Right atrium auricular region (tissue), 2 donors: Measurements from ENCODE around the gene SLC35B2. TPM values are rescaled to one million over a fixed set of nuclear protein-coding genes. Genes with fewer than 3 reads are reported as not detected.

Experiments used
- DNase-seq: peaks from one replicate; pipeline ENCODE4 v3.0.0-alpha.2; 2019; ENCODE audit warnings: low spot score
- H3K27ac ChIP-seq, 2 donors: fragments of 200-600 bp; sonication (generic); 1 replicate in 1 of 2; 2 replicates in 1 of 2; pipeline ENCODE4 v1.5.1; 2016 to 2019
- H3K27me3 ChIP-seq, 2 donors: fragments of 200-600 bp; sonication (generic); one replicate each; pipeline versions ENCODE4 v1.5.1 to v1.6.0; 2017 to 2019
- H3K36me3 ChIP-seq: fragments of 200-600 bp; sonication (generic); one replicate; pipeline ENCODE4 v1.5.1; 2016
- H3K4me1 ChIP-seq, 2 donors: fragments of 200-600 bp; sonication (generic); one replicate each; pipeline versions ENCODE4 v1.5.1 to v1.6.0; 2017 to 2019
- H3K4me3 ChIP-seq, 2 donors: fragments of 200-600 bp; sonication (generic); 1 replicate in 1 of 2; 2 replicates in 1 of 2; pipeline ENCODE4 v1.5.1; 2017 to 2019; ENCODE audit warnings: mild to moderate bottlenecking in 1 of 2, moderate library complexity in 1 of 2
- H3K9me3 ChIP-seq, 2 donors: fragments of 200-600 bp; sonication (generic); one replicate each; pipeline ENCODE4 v1.5.1; 2019
- total RNA-seq, 2 donors: library from RNA; depleted of rRNA; stranded (reverse); fragments of >200 nt; gene quantifications; one replicate each; pipeline ENCODE4 v1.1.0, GENCODE V29; 2016
- TF ChIP-seq, protein P1 (sequence below), 2 donors: fragments of 200-600 bp; sonication (generic); IDR thresholded peaks; one replicate each; pipeline ENCODE4 v1.5.1; 2019; ENCODE audit warnings: antibody characterized with exemption in 2 of 2

The SLC35B2 gene
- total RNA-seq, 2 donors from 2014 or later = 23.0 to 23.7 TPM

DNA sequence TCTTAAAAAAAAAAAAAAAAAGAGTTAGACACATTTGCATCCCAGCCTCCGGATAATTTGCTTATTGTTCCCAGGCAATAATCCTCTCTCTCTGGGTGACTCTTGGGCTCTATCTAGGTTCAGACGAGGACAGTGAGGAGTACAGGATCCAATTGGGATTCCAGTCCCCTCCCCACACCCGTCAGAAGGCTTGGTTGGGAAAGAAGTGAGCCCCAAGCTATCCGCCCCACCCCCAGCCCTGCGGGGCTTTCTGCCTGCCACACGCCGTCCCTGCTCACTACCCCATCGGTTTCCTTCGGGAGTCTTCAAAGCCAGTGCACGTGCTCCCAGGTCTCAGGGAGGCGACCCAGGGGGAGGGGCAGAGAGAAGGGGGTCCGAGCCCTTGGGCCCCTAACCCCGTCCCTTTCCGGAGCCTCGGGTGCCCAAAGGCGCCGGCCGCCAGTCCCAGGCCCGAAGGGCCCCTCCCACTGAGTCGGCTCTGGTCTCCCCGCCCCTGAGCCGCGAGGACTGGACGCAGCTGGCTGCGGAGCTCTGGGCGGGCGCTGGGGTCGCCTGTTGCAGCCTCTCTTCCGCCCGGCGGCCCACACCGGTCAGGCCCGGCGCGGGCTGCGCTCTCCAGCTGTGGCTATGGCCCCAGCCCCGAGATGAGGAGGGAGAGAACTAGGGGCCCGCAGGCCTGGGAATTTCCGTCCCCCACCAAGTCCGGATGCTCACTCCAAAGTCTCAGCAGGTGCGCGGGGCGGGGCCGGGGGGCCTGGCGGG is 38.1 kb downstream of the SLC35B2 start:
- TF ChIP-seq, protein P1, sequence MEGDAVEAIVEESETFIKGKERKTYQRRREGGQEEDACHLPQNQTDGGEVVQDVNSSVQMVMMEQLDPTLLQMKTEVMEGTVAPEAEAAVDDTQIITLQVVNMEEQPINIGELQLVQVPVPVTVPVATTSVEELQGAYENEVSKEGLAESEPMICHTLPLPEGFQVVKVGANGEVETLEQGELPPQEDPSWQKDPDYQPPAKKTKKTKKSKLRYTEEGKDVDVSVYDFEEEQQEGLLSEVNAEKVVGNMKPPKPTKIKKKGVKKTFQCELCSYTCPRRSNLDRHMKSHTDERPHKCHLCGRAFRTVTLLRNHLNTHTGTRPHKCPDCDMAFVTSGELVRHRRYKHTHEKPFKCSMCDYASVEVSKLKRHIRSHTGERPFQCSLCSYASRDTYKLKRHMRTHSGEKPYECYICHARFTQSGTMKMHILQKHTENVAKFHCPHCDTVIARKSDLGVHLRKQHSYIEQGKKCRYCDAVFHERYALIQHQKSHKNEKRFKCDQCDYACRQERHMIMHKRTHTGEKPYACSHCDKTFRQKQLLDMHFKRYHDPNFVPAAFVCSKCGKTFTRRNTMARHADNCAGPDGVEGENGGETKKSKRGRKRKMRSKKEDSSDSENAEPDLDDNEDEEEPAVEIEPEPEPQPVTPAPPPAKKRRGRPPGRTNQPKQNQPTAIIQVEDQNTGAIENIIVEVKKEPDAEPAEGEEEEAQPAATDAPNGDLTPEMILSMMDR (IDR thresholded peaks at IDR 0.05) = peak in 1 of 2 donors; percentile 15
- H3K4me3 ChIP-seq = peak overlapping the region; percentile 52 to 66
- H3K36me3 ChIP-seq = no peaks in the 10 kb centered on the region
- peak overlapping the region; percentile 98 for H3K27ac ChIP-seq
- H3K9me3 ChIP-seq = no peaks in the 10 kb centered on the region
- H3K27me3 ChIP-seq = no peaks in the 10 kb centered on the region
- peaks cover 0 to 68% of the 10 kb centered on the region in 2 donors for H3K4me1 ChIP-seq
- DNase-seq = peak; percentile 86

DNA sequence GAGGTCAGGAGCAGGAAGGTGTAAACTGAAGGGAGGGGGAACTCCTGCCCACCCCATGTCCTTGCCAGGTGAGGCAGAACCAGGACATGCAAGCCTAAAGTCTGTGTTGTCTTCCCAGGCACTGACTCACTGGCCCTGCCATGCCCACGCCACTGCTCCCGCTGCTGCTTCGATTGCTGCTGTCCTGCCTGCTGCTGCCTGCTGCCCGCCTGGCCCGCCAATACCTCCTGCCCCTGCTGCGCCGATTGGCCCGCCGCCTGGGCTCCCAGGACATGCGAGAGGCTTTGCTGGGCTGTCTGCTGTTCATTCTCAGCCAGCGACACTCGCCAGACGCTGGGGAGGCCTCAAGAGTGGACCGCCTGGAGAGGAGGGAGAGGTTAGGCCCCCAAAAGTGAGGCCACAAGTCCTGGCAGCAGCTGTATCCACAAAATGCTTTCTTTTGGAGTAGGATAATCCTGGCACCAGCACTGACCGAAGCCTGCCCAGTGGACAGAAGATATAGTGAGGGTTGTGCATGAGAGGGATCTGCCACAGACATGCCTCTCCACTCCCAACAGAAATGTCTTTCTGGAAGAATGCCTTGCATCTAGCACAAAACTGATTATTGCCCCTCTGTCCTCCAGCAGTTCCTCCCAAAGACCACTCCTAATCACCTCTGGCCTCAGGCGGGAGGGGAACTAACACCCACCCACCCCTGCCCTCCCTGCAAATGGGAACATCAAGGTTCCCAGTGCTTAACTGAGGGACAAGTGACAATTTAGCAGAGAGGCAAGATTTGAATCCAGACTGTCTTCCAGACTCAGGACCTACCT is 39.8 kb downstream of the SLC35B2 start:
- TF ChIP-seq, protein P1 (IDR thresholded peaks at IDR 0.05) = no peak
- Histone ChIP-seq H3K4me3 (no peak overlapping the region), H3K27me3 (no peaks in the 10 kb centered on the region), H3K27ac (peak overlapping the region; percentile 98), H3K9me3 (no peaks in the 10 kb centered on the region), H3K36me3 (no peaks in the 10 kb centered on the region), H3K4me1 (peaks cover 0 to 56% of the 10 kb centered on the region in 2 donors)
- no peak for DNase-seq

DNA sequence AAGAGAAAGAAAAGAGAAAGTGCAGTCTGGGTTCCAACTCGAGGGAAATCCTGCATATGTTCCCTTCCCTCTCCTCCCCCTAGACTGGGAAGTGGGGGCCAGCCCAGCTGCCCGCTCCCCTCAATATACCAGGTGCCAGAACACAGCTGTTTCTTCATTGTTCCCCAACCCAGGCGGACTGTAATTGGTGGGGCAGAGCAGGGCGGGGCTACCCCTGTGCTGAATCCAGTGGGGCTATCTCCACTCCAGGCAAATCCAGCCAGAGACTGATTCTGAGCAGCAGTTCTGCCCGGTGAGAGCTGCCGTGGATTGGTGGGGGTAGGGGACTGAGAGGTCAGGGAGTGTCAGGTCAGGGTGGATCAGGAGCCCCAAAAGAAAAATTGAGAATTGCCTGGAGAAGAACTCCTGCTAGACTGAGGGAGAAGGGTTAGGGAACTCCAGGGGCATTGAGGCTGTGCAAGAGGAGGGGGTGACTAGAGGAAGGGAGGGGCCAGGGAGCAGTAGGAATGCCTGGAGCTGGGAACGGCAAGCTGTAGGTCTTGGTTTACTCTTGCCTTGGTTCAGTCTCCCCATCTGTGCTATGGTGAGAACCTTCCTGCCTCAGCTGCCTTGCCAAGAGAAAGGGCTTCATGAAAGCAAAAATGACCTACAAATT is 40.5 kb downstream of the SLC35B2 start, which contains the start of gene MYMX:
MYMX (plus strand) TSS at position 250 of the 655 bp plus-strand sequence. CDS start 546 bp downstream, outside the sequence.
- H3K27ac ChIP-seq = peak within 1 kb of the TSS; percentile 98
- TF ChIP-seq, protein P1 (IDR thresholded peaks at IDR 0.05) = no peak
- H3K27me3 ChIP-seq = no peaks in the 10 kb centered on the region
- no peaks in the 10 kb centered on the region for H3K36me3 ChIP-seq
- H3K4me3 ChIP-seq = no peak within 1 kb of the TSS
- DNase-seq = no peak
- peaks cover 0 to 49% of the 10 kb centered on the region in 2 donors for H3K4me1 ChIP-seq
- no peaks in the 10 kb centered on the region for H3K9me3 ChIP-seq

DNA sequence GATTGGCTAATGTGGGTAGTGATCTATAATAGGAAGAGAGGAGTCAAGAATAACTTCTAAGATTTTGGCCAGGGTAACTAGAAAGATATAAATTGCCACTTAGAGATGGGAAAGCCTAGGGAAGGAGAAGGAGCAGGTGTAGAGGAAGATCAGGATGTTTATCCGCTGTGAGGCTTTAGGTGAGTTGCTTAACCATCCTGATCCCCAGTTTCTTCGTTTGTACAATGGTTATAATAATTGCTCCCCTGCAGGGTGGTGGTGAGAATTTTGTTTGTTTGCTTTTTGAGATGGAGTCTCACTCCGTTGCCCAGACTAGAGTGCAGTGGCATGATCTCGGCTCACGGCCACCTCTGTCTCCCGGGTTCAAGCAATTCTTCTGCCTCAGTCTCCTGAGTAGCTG is 43.0 kb downstream of the SLC35B2 start:
- no peak for DNase-seq
- Histone ChIP-seq H3K27ac (no peak overlapping the region), H3K36me3 (no peaks in the 10 kb centered on the region), H3K4me3 (no peak overlapping the region), H3K27me3 (no peaks in the 10 kb centered on the region), H3K9me3 (no peaks in the 10 kb centered on the region), H3K4me1 (peaks cover 0 to 27% of the 10 kb centered on the region in 2 donors)
- TF ChIP-seq, protein P1 (IDR thresholded peaks at IDR 0.05) = no peak

DNA sequence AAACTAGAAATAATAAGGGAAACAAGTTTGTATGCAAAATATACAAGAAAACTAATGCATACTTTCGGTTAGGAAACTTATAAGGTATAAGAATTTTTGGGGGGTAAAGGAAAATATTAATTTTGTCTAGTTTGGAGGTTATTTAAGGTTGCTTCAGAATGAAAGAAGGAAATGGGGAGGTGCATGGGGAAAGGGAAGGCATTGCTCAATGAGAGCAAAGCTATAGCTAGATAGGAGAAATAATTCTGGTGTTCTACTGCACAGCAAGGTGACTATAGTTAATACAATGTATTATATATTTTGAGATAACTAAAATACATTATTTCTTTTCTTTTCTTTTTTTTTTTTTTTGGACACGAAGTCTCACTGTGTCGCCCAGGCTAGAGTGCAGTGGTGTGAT is 46.0 kb downstream of the SLC35B2 start:
- no peaks in the 10 kb centered on the region for H3K4me1 ChIP-seq

More for the DNA sequence above, 46.0 kb downstream of the SLC35B2 start:
- H3K27ac ChIP-seq = no peak overlapping the region
- no peak for DNase-seq
- TF ChIP-seq, protein P1 (IDR thresholded peaks at IDR 0.05) = no peak
- no peaks in the 10 kb centered on the region for H3K36me3 ChIP-seq
- H3K27me3 ChIP-seq = no peaks in the 10 kb centered on the region
- H3K9me3 ChIP-seq = no peaks in the 10 kb centered on the region
- no peak overlapping the region for H3K4me3 ChIP-seq
